H1 (cell line): ENCODE data around the gene C1QA. TPM values are rescaled to one million over a fixed set of nuclear protein-coding genes. Genes with fewer than 3 reads are reported as not detected.

ENCODE experiments used
- CHD1 ChIP-seq: IDR thresholded peaks from 2 replicates; pipeline ENCODE4 v1.6.1; 2012; ENCODE audit warnings: low read depth, low read length, improper control_type of control experiment
- EP300 ChIP-seq, 2 experiments: IDR thresholded peaks; 1 replicate in 1 of 2; 2 replicates in 1 of 2; pipeline ENCODE4 v1.6.1; 2011 to 2012; ENCODE audit warnings: low read depth in 2 of 2, low read length in 2 of 2, mild to moderate bottlenecking in 2 of 2, borderline replicate concordance in 1 of 2, inconsistent platforms in 1 of 2, moderate library complexity in 1 of 2
- HDAC2 ChIP-seq, 2 experiments: fragments of 300-600 bp in 1 of 2; sonication (generic) in 1 of 2; IDR thresholded peaks; 2 replicates each; pipeline ENCODE4 v1.6.1; 2011 to 2012; ENCODE audit warnings: low read depth in 2 of 2, low read length in 2 of 2, mild to moderate bottlenecking in 2 of 2, moderate library complexity in 2 of 2, borderline replicate concordance in 1 of 2, inconsistent platforms in 1 of 2
- JUN ChIP-seq: IDR thresholded peaks from 2 replicates; pipeline ENCODE4 v1.6.1; 2011; ENCODE audit warnings: low read depth, mild to moderate bottlenecking, improper control_type of control experiment, low read length
- NANOG ChIP-seq: IDR thresholded peaks from 2 replicates; pipeline ENCODE4 v1.6.1; 2011; ENCODE audit warnings: low read length, low read depth, mild to moderate bottlenecking, inconsistent platforms; ENCODE audit not compliant: insufficient read depth, poor library complexity, severe bottlenecking
- NRF1 ChIP-seq: IDR thresholded peaks from 2 replicates; pipeline ENCODE4 v1.6.1; 2011; ENCODE audit warnings: mild to moderate bottlenecking, low read depth, low read length, improper control_type of control experiment
- YY1 ChIP-seq: IDR thresholded peaks from 2 replicates; pipeline ENCODE4 v1.6.1; 2011; ENCODE audit warnings: low read depth, mild to moderate bottlenecking, low read length
- ZNF274 ChIP-seq: IDR thresholded peaks from 2 replicates; pipeline ENCODE4 v1.7.0; 2012; ENCODE audit warnings: low read length, borderline replicate concordance; ENCODE audit errors: extremely low read depth
- polyA plus RNA-seq, 7 experiments: library from polyadenylated mRNA; depleted of rRNA in 3 of 7; stranded (reverse) in 5 of 7; unstranded in 2 of 7; fragments of >200 nt in 5 of 7; fragments of 200-250 nt in 2 of 7; gene quantifications; 1 replicate in 5 of 7; 2 replicates in 1 of 7; 4 replicates in 1 of 7; pipeline versions ENCODE4 v1.2.1 to v1.2.3, GENCODE V29; 2011 to 2013; ENCODE audit warnings: missing spikeins in 2 of 7, mixed read lengths in 2 of 7
- total RNA-seq: library from RNA; stranded (reverse); fragmentation: NEBNext Ultra II Directional; extraction: Animal tissue kit (Norgen Biotek cat#: 25700); gene quantifications from 2 replicates; pipeline ENCODE4 v1.2.1, GENCODE V29; 2021
- TF ChIP-seq, protein P1 (sequence below): IDR thresholded peaks from 2 replicates; pipeline ENCODE4 v1.6.1; 2011; ENCODE audit warnings: low read depth, mild to moderate bottlenecking, low read length; ENCODE audit not compliant: insufficient read depth

Gene C1QA
- total and polyA plus RNA-seq, 2 of the 8 experiments (the other 6 are each of a cell fraction or from before 2014, with no cell fraction given), result not detected

DNA sequence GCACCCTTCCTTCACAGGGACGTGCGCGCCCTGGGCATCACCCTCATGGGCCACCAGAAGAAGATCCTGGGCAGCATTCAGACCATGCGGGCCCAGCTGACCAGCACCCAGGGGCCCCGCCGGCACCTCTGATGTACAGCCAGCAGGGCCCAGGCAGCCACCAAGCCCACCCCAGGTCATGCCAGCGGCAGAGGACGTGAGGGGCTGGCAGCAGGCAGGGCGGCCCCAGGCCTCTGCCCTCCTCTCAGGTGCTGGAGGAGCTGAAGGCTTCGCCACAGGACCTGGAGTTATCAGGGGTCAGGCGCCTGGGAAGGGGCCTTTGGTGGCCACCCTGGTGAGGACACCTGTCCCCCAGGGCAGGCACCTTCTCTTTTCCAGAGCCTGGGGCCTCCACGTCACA, 34.8 kb upstream of the C1QA start (continued):
- TF ChIP-seq NANOG (no peak), HDAC2 (IDR thresholded peaks at IDR 0.05; ENCODE audit: borderline replicate concordance in 1 of 2, low read depth in 2 of 2, low read length in 2 of 2) (no peak), JUN (no peak), CHD1 (no peak), ZNF274 (no peak), YY1 (no peak), EP300 (IDR thresholded peaks at IDR 0.05; ENCODE audit: borderline replicate concordance in 1 of 2, low read depth in 2 of 2, low read length in 2 of 2) (no peak), NRF1 (no peak)
- TF ChIP-seq, protein P1, sequence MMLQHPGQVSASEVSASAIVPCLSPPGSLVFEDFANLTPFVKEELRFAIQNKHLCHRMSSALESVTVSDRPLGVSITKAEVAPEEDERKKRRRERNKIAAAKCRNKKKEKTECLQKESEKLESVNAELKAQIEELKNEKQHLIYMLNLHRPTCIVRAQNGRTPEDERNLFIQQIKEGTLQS, result no peak
